T-helper 17 cell (primary cell): ENCODE data around the gene SLC25A10. TPM values are rescaled to one million over a fixed set of nuclear protein-coding genes. Genes with fewer than 3 reads are reported as not detected.

Source experiments
- ATAC-seq: fragments of 150-1000 bp; cut with Tn5 transposase; 2 replicates; pipeline ENCODE4 v1.10.0; 2021; ENCODE audit warnings: mild to moderate bottlenecking, moderate library complexity
- DNase-seq, 3 donors: peaks; one replicate each; pipeline versions ENCODE4 v3.0.0 to v3.0.0-alpha.2; 2020 to 2021
- H3K9me3 ChIP-seq: one replicate; pipeline ENCODE4 v1.7.0; 2013; ENCODE audit warnings: low read length, mild to moderate bottlenecking; ENCODE audit not compliant: control insufficient read depth, poor library complexity, severe bottlenecking
- H3K27ac Mint-ChIP-seq: one replicate; pipeline ENCODE4 v1.8.0; 2022; ENCODE audit warnings: mild to moderate bottlenecking, moderate library complexity, mixed read lengths
- H3K27me3 Mint-ChIP-seq: one replicate; pipeline ENCODE4 v1.8.0; 2022; ENCODE audit warnings: mixed read lengths
- H3K36me3 Mint-ChIP-seq: one replicate; pipeline ENCODE4 v1.8.0; 2022; ENCODE audit warnings: low read depth, mixed read lengths
- H3K4me1 Mint-ChIP-seq: one replicate; pipeline ENCODE4 v1.8.0; 2022; ENCODE audit warnings: mild to moderate bottlenecking, mixed read lengths
- H3K4me3 Mint-ChIP-seq: one replicate; pipeline ENCODE4 v1.8.0; 2022; ENCODE audit warnings: mild to moderate bottlenecking, moderate library complexity, mixed read lengths
- total RNA-seq, 4 donors: library from RNA in 2 of 4; stranded (reverse) in 2 of 4; gene quantifications; one replicate each; pipeline ENCODE4 v1.2.3 and lab custom pipeline; 2022 to 2026

SLC25A10 gene
- total RNA-seq, 2 donors from 2014 or later: 3.4 TPM

DNA sequence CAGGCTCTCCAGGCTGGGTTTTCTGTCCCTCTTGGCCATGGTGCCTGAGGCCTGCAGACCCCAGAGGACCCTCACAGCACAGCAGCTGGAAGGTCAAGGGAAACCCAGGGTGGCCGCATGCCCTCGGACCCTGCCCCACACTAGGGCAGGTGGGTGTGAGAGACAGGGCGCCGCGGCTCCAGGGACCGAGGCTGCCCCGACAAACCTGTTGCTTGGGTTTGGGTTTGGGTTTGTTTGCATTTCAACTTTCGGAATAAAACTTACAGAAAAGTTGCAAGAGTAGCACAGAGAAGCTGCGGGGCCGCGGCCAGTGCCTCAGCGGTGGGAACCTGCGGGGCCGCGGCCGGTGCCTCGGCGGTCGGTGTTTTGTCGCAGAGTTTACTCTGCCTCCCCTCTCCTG, 20.5 kb upstream of the SLC25A10 start:
- H3K4me3 Mint-ChIP-seq: no peak overlapping the region
- H3K27ac Mint-ChIP-seq: peak overlapping the region; percentile 47
- no peak for ATAC-seq
- H3K9me3 ChIP-seq: no peaks in the 10 kb centered on the region
- no peak for DNase-seq
- no peaks in the 10 kb centered on the region for H3K36me3 Mint-ChIP-seq
- peaks cover 5% of the 10 kb centered on the region for H3K4me1 Mint-ChIP-seq
- H3K27me3 Mint-ChIP-seq: no peaks in the 10 kb centered on the region

DNA sequence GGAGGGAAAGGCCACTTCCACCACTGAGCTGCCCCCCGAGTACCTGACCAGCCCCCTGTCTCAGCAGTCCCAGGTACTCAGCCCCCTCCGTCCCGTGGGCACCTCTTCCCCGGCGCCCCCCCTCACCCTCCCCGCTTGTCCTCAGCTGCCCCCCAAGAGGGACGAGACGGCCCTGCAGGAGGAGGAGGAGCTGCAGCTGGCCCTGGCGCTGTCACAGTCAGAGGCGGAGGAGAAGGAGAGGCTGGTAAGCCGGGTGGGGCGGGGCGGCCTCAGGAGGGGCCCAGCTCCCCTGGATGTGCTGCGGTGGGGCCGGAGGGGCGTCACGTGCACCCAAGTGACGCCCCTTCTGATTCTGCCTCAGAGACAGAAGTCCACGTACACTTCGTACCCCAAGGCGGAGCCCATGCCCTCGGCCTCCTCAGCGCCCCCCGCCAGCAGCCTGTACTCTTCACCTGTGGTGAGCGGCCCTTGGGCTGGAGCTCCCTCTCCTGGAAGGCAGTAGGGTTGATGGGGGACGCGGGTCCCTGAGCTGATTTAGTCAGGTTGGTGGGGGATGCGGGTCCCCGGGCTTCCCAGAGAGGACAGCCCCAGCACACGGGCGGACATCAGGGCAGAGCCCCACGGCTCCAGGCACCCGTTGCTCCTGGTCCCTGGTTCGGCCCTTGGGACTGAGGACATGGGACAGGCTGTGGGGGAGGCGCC, 18.4 kb upstream of the SLC25A10 start:
- Mint-ChIP-seq H3K4me1 (peaks cover 7% of the 10 kb centered on the region), H3K4me3 (no peak overlapping the region), H3K27ac (no peak overlapping the region), H3K36me3 (no peaks in the 10 kb centered on the region), H3K27me3 (no peaks in the 10 kb centered on the region)
- ATAC-seq: no peak
- H3K9me3 ChIP-seq: no peaks in the 10 kb centered on the region
- DNase-seq: no peak

DNA sequence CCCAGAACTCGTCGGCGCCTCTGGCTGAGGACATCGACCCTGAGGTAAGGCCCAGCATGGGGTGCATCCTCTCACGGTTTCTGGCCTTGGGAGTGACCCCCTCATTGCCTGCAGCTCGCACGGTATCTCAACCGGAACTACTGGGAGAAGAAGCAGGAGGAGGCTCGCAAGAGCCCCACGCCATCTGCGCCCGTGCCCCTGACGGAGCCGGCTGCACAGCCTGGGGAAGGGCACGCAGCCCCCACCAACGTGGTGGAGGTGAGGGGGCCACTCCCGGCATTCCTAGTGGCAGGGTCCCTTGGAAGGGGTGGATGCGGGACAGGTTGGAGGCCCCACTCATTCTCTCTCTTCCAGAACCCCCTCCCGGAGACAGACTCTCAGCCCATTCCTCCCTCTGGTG, 17.3 kb upstream of the SLC25A10 start:
- Mint-ChIP-seq H3K4me1 (peaks cover 2% of the 10 kb centered on the region), H3K4me3 (no peak overlapping the region), H3K27ac (no peak overlapping the region), H3K36me3 (no peaks in the 10 kb centered on the region), H3K27me3 (no peaks in the 10 kb centered on the region)
- no peaks in the 10 kb centered on the region for H3K9me3 ChIP-seq
- DNase-seq (no peak), ATAC-seq (no peak)

DNA sequence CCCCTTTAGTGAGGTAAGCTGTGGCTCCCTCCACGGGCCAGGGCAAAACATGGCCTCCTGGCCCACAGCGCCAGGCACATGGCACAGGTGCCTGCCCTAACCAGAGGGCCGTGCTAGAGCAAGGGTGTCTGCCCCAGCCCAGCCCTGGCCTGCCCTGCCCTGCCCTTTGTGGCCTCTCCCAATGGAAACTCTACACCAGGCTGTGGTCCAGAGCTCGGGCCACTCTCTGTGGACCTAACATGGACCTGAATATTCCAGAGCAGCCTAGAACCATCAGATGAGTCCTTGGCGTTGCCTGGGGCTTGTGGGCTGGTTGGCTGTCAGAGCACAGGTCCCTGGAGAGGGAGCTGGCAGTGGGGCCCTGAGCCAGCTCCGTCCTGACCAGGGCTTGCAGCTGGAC, 16.9 kb upstream of the SLC25A10 start:
- Mint-ChIP-seq H3K4me3 (no peak overlapping the region), H3K27me3 (no peaks in the 10 kb centered on the region), H3K27ac (no peak overlapping the region), H3K4me1 (peaks cover 2% of the 10 kb centered on the region), H3K36me3 (no peaks in the 10 kb centered on the region)
- DNase-seq (no peak), ATAC-seq (no peak)
- H3K9me3 ChIP-seq: no peaks in the 10 kb centered on the region

DNA sequence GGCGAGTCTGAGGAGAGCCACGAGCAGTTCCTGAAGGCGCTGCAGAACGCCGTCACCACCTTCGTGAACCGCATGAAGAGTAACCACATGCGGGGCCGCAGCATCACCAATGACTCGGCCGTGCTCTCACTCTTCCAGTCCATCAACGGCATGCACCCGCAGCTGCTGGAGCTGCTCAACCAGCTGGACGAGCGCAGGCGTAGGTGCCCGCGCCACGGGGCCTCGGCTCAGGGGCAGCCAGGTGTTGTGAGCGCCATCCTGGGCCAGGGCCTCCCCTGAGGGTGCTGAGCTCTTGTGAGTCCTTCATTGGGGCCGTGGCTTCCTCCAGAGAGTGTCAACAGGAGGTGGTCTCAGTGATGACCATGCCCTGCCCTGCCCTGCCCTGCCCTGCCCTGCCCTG, 16.3 kb upstream of the SLC25A10 start:
- H3K9me3 ChIP-seq: no peaks in the 10 kb centered on the region
- H3K36me3 Mint-ChIP-seq: no peaks in the 10 kb centered on the region
- ATAC-seq (no peak), DNase-seq (no peak)
- H3K4me1 Mint-ChIP-seq: peaks cover 2% of the 10 kb centered on the region
- H3K27ac Mint-ChIP-seq: no peak overlapping the region
- H3K4me3 Mint-ChIP-seq: no peak overlapping the region
- no peaks in the 10 kb centered on the region for H3K27me3 Mint-ChIP-seq

DNA sequence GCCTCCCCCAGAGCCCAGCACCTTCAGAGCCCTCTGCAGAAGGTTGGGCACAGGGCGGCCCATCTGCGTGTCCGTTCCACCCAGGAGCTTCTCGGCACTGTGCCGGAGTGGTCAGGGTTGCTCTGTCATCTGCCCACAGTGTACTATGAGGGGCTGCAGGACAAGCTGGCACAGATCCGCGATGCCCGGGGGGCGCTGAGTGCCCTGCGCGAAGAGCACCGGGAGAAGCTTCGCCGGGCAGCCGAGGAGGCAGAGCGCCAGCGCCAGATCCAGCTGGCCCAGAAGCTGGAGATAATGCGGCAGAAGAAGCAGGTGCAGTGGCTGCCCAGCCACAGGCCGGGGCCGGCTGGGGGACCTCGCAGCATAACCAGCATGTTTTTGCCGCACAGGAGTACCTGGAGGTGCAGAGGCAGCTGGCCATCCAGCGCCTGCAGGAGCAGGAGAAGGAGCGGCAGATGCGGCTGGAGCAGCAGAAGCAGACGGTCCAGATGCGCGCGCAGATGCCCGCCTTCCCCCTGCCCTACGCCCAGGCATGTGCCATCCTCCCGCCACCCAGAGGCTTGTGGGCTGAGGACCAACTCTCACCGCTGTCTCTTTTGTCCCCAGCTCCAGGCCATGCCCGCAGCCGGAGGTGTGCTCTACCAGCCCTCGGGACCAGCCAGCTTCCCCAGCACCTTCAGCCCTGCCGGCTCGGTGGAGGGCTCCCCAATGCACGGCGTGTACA, 15.7 kb upstream of the SLC25A10 start:
- DNase-seq (no peak), ATAC-seq (no peak)
- Mint-ChIP-seq H3K4me3 (no peak overlapping the region), H3K27me3 (no peaks in the 10 kb centered on the region), H3K36me3 (no peaks in the 10 kb centered on the region), H3K4me1 (peaks cover 2% of the 10 kb centered on the region), H3K27ac (no peak overlapping the region)
- no peaks in the 10 kb centered on the region for H3K9me3 ChIP-seq

DNA sequence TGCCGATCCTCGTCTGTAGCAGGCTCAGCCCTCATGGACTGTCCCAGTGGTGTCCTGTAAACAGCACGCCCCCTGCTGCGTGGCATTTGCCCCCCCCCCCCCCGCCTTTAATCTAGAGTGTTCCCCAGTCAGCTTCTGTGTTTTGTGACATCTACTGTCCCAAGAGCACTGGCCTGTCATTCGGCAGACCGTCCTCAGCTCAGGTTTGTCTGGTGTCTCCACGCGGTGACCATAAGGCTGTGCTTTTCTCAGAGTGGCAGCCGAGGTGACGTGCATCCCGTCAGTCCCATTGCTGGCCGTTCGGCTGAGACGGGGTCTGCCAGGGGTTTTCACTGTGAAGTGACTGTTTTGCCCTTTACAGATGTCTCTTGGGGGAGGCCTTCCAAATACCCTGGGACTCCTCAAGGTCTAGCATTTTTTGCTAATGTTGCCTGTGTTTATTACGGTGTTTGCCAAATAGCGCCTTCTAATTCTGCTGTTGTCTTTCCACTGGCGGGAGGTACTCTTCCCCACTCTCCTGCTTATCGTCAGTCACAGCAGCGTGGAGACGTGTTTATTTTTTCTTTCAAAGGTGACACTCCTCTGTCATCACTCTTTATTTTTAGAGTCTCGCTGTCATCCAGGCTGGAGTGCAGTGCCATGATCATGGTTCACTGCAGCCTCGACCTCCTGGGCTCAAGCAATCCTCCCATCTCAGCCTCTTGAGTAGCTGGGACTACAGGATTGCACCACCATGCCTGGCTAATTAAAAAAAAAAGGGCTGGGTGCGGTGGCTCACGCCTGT, 14.6 kb upstream of the SLC25A10 start:
- peak overlapping the region; percentile 34 for H3K27ac Mint-ChIP-seq
- no peaks in the 10 kb centered on the region for H3K27me3 Mint-ChIP-seq
- H3K9me3 ChIP-seq: no peaks in the 10 kb centered on the region
- peaks cover 10% of the 10 kb centered on the region for H3K4me1 Mint-ChIP-seq
- no peak for DNase-seq
- H3K4me3 Mint-ChIP-seq: no peak overlapping the region
- no peaks in the 10 kb centered on the region for H3K36me3 Mint-ChIP-seq
- no peak for ATAC-seq

DNA sequence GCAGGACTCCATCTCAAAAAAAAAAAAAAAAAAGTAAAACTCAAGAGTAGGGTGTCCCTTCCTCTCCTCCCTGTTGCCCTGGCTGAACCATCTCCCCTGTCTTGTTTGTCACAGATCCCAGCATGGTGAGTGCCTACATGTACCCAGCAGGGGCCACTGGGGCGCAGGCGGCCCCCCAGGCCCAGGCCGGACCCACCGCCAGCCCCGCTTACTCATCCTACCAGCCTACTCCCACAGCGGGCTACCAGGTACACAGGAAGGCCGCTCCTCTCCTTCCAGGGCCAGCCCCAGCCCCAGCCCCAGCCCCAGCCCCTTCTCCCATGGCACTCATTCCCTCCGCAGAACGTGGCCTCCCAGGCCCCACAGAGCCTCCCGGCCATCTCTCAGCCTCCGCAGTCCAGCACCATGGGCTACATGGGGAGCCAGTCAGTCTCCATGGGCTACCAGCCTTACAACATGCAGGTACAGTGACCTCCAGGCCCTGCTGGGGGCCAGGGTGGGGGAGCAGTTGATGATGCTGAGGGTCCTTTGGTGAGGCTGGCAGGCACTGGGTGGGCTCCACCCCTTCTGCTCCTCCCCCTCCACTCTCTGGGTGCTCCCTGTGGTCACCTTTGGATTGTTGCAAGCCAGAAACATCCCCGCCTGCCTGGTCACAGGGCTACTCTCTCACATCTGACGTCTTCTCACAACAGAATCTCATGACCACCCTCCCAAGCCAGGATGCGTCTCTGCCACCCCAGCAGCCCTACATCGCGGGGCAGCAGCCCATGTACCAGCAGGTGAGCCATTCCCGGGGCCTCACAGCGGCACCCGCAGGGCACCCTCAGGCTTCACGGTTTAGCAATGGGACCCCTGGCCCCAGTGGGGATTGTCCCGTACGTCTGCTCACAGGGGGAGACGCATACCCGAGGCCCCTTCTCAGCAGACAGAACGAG, 11.5 kb upstream of the SLC25A10 start:
- ATAC-seq (no peak), DNase-seq (no peak)
- peak overlapping the region; percentile 39 for H3K4me3 Mint-ChIP-seq
- H3K9me3 ChIP-seq: no peaks in the 10 kb centered on the region
- H3K27me3 Mint-ChIP-seq: no peaks in the 10 kb centered on the region
- H3K4me1 Mint-ChIP-seq: peaks cover 15% of the 10 kb centered on the region
- H3K27ac Mint-ChIP-seq: peak overlapping the region; percentile 9
- no peaks in the 10 kb centered on the region for H3K36me3 Mint-ChIP-seq

DNA sequence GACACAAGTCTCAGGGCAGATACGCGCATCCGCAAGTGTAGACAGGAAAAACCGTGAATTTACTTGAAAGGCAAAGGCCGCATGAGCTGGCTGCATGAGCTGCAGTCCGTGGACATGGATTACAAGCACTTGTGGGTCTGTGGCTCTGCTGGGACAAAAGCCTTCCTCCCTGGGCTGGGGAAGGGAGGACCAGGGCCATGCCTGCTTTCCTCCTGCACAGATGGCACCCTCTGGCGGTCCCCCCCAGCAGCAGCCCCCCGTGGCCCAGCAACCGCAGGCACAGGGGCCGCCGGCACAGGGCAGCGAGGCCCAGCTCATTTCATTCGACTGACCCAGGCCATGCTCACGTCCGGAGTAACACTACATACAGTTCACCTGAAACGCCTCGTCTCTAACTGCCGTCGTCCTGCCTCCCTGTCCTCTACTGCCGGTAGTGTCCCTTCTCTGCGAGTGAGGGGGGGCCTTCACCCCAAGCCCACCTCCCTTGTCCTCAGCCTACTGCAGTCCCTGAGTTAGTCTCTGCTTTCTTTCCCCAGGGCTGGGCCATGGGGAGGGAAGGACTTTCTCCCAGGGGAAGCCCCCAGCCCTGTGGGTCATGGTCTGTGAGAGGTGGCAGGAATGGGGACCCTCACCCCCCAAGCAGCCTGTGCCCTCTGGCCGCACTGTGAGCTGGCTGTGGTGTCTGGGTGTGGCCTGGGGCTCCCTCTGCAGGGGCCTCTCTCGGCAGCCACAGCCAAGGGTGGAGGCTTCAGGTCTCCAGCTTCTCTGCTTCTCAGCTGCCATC, 10.6 kb upstream of the SLC25A10 start:
- H3K9me3 ChIP-seq: no peaks in the 10 kb centered on the region
- ATAC-seq (no peak), DNase-seq (no peak)
- peaks cover 18% of the 10 kb centered on the region for H3K4me1 Mint-ChIP-seq
- peak overlapping the region; percentile 39 for H3K4me3 Mint-ChIP-seq
- H3K36me3 Mint-ChIP-seq: peaks cover 2% of the 10 kb centered on the region
- H3K27ac Mint-ChIP-seq: peak overlapping the region; percentile 91
- no peaks in the 10 kb centered on the region for H3K27me3 Mint-ChIP-seq

DNA sequence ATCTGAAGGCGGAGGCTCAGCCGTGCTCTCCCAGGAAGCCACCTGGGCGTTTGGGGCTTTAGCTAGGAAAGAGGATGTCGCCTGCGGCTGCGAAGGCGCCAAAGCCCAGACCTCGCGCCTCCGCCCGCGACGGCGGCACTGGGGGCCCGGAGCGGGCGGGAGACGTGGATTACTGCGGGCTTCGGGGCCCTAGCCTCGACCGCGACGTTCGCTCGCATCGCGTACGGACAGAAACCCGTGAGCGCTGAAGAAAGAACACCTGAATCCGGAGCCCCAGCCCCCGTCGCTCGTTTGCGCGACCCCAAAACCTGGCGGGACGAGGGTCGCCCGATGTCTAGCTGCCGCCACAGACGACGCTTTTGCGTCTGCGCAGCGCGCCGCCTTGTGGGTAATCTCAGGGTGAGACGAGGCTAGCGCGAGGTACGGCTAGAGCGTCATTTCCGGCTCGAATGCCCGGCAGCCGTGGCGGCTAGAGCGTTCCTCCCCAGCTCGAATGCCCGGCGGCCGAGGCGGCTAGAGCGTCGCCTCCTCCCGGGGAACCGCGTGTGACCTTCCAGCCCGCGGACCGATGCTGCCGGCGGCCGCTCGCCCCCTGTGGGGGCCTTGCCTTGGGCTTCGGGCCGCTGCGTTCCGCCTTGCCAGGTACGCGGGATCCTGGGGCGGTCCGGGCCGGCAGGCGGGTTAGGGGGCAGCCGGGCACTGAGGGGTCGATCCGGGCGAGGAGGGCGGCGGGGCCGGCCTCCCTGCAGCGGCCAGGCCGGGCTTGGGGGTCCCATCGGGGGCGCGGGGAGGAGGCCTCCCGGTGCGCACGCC, 8.9 kb upstream of the SLC25A10 start, which contains the start of gene MRPL12:
TSS of gene MRPL12 (plus strand) at position 434 of the 813 bp plus-strand sequence. CDS start at position 569, 135 bp downstream.
- peaks cover 16% of the 10 kb centered on the region for H3K4me1 Mint-ChIP-seq
- DNase-seq (peak; percentile 77 to 80 (median 78)), ATAC-seq (peak; percentile 93)
- peak within 1 kb of the TSS; percentile 91 for H3K27ac Mint-ChIP-seq
- peaks cover 2% of the 10 kb centered on the region for H3K36me3 Mint-ChIP-seq
- no peaks in the 10 kb centered on the region for H3K27me3 Mint-ChIP-seq
- H3K9me3 ChIP-seq: no peaks in the 10 kb centered on the region
- H3K4me3 Mint-ChIP-seq: peak within 1 kb of the TSS; percentile 90

DNA sequence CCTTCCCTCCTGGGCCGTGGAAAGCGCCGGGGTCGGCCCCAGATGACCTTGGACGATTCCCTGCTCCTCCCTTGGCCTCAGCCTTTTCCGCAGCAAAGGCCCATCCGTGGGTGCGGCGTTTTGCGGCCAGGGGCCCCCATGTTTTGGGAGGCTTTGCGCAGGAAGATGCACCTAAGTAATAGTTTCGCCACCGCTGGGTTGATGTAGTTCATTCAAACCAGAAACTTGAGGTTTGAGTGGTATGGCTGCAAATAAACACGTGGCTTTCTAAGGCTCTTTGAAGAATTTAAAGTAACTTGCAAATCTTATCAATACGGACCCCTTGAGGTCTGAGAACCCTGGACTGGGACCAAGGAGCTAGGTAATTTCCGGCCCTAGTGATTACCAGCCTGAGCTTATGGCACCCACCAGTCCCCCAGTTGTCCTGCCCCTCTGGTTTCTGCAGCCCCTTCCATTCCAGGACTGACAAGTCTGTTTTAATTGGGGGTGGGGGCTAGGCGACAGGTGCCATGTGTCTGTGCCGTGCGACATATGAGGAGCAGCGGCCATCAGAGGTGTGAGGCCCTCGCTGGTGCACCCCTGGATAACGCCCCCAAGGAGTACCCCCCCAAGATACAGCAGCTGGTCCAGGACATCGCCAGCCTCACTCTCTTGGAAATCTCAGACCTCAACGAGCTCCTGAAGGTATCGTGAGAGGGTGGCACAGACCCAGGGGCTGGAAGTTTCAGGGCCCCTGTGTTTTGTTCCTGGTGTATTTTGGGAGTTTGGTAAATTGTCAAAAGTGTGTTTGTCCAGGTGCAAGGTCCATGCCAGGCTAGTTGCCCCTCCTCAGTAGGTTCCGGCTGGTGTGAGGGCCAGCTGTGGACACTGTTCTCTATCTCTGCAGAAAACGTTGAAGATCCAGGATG, 8.1 kb upstream of the SLC25A10 start:
- no peaks in the 10 kb centered on the region for H3K9me3 ChIP-seq
- Mint-ChIP-seq H3K4me3 (peak overlapping the region; percentile 83), H3K4me1 (peaks cover 16% of the 10 kb centered on the region), H3K27me3 (no peaks in the 10 kb centered on the region), H3K27ac (peak overlapping the region; percentile 91), H3K36me3 (peaks cover 2% of the 10 kb centered on the region)
- peak; percentile 29 for ATAC-seq
- DNase-seq: no peak
